CD4-positive, alpha-beta memory T cell (primary cell): Measurements from ENCODE around the gene TADA1. TPM values are rescaled to one million over a fixed set of nuclear protein-coding genes. Genes with fewer than 3 reads are reported as not detected.
A peak's percentile ranks its signal among the peaks of the same experiment; 100 is the strongest.
"Not testable (repeated sequence)": the region's sequence is repeated elsewhere in the genome, so short reads cannot be mapped to it uniquely, and the experiment has no call there.

Experiments
- CTCF ChIA-PET: fragments of 350-600 bp; sonication (Branson Sonifier 250); formaldehyde crosslinking; loops from one replicate; lab custom pipeline; 2021; ENCODE audit warnings: inconsistent platforms; ENCODE audit not compliant: partially characterized antibody; lab: Charles Lee
- POLR2A ChIA-PET: fragments of 350-600 bp; sonication (Branson Sonifier 250); formaldehyde crosslinking; loops from one replicate; lab custom pipeline; 2021; ENCODE audit not compliant: partially characterized antibody; lab: Charles Lee
- DNase-seq, 5 donors: peaks; one replicate each; pipeline versions ENCODE4 v3.0.0 to v3.0.0-alpha.2; 2020 to 2022; ENCODE audit warnings: mixed read lengths in 1 of 5
- H3K27ac ChIP-seq: one replicate; pipeline ENCODE4 v1.7.0; 2013; ENCODE audit warnings: low read depth, low read length
- H3K27me3 ChIP-seq: 2 replicates; pipeline ENCODE4 v1.7.0; 2013; ENCODE audit warnings: mild to moderate bottlenecking, low read length, moderate library complexity; ENCODE audit not compliant: insufficient read depth
- H3K36me3 ChIP-seq: 2 replicates; pipeline ENCODE4 v1.7.0; 2013; ENCODE audit warnings: mild to moderate bottlenecking, low read length, moderate library complexity; ENCODE audit not compliant: insufficient read depth
- H3K4me1 ChIP-seq: 2 replicates; pipeline ENCODE4 v1.7.0; 2013; ENCODE audit warnings: mild to moderate bottlenecking, low read length, moderate library complexity; ENCODE audit not compliant: insufficient read depth
- H3K4me3 ChIP-seq, 2 donors: one replicate each; pipeline ENCODE4 v1.7.0; 2013; ENCODE audit warnings: low read length in 2 of 2, mild to moderate bottlenecking in 1 of 2
- H3K9me3 ChIP-seq, 2 donors: one replicate each; pipeline ENCODE4 v1.7.0; 2013; ENCODE audit warnings: low read length in 2 of 2, control low read depth in 1 of 2; ENCODE audit not compliant: control insufficient read depth in 1 of 2
- H3K27ac Mint-ChIP-seq, 7 donors: one replicate each; pipeline ENCODE4 v1.8.0; 2020 to 2021; ENCODE audit warnings: mixed read lengths in 7 of 7, mild to moderate bottlenecking in 6 of 7, inconsistent platforms in 3 of 7, moderate library complexity in 3 of 7
- H3K27me3 Mint-ChIP-seq, 2 donors: one replicate each; pipeline ENCODE4 v1.8.0; 2020 to 2021; ENCODE audit warnings: mixed read lengths in 2 of 2
- H3K36me3 Mint-ChIP-seq, 2 donors: one replicate each; pipeline ENCODE4 v1.8.0; 2020 to 2021; ENCODE audit warnings: mixed read lengths in 2 of 2, inconsistent platforms in 1 of 2, mild to moderate bottlenecking in 1 of 2
- H3K4me1 Mint-ChIP-seq, 4 donors: one replicate each; pipeline ENCODE4 v1.8.0; 2020 to 2021; ENCODE audit warnings: mixed read lengths in 4 of 4, mild to moderate bottlenecking in 1 of 4
- H3K4me3 Mint-ChIP-seq, 8 donors: one replicate each; pipeline ENCODE4 v1.8.0; 2020 to 2021; ENCODE audit warnings: mixed read lengths in 8 of 8, mild to moderate bottlenecking in 7 of 8, moderate library complexity in 6 of 8, inconsistent platforms in 3 of 8
- H3K9me3 Mint-ChIP-seq, 8 donors: one replicate each; pipeline ENCODE4 v1.8.0; 2020 to 2021; ENCODE audit warnings: mixed read lengths in 8 of 8, mild to moderate bottlenecking in 5 of 8, inconsistent platforms in 3 of 8, moderate library complexity in 1 of 8
- intact Hi-C: fragments of 100-400 bp; cut with micrococcal nuclease; formaldehyde crosslinking; loops from one replicate; pipeline ENCODE4 v1.15.1; 2023
- polyA plus RNA-seq, 2 donors: library from polyadenylated mRNA; unstranded; fragments of 300-500 nt; fragmentation: Illumina TruSeq; gene quantifications; one replicate each; pipeline ENCODE4 v1.2.3, GENCODE V29; 2021
- total RNA-seq, 2 experiments: library from RNA; stranded (reverse); gene quantifications; one replicate each; pipeline ENCODE4 v1.2.3, GENCODE V29; 2021

Gene TADA1
- total and polyA plus RNA-seq, 4 experiments from 2014 or later, result 15.3 to 23.6 (median 17.0) TPM

DNA sequence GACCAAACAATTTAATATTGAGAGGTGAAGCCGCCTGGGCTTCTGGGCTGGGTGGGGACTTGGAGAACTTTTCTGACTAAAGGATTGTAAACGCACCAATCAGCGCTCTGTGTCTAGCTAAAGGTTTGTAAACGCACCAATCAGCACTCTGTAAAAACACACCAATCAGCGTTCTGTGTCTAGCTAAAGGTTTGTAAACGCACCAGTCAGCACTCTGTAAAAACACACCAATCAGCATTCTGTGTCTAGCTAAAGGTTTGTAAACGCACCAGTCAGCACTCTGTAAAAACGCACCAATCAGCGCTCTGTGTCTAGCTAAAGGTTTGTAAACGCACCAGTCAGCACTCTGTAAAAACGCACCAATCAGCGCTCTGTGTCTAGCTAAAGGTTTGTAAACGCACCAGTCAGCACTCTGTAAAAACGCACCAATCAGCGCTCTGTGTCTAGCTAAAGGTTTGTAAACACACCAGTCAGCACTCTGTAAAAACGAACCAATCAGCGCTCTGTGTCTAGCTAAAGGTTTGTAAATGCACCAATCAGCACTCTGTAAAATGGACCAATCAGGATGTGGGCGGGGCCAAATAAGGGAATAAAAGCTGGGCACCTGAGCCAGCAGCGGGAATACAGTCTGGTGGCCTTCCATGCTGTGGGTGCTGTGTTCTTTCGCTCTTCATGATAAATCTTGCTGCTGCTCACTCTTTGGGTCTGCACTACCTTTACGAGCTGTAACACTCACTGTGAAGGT, 2.3 kb upstream of the TADA1 start:
- H3K4me3 ChIP-seq, DNase-seq, H3K9me3 ChIP-seq, H3K27me3 Mint-ChIP-seq, CTCF ChIA-PET, H3K27me3 ChIP-seq, H3K4me3 Mint-ChIP-seq, H3K36me3 Mint-ChIP-seq, H3K27ac Mint-ChIP-seq, H3K9me3 Mint-ChIP-seq, H3K27ac ChIP-seq, H3K36me3 ChIP-seq: not testable (repeated sequence)
- POLR2A ChIA-PET, result interaction anchor here (0.7 to 1.6 kb wide), 2 partner anchors 39 to 341 kb away, joined by 3 to 5 read pairs; partner anchors contain the start of gene POGK
- peaks cover 20% of the 10 kb centered on the region for H3K4me1 ChIP-seq
- H3K4me1 Mint-ChIP-seq, result peaks cover 19 to 33% (median 29%) of the 10 kb centered on the region in 4 donors
- intact Hi-C loops, result loop anchor here (5.0 kb wide), 1 partner anchor 1059 kb away; the partner anchor contains the start of genes DCAF6 and MPC2

DNA sequence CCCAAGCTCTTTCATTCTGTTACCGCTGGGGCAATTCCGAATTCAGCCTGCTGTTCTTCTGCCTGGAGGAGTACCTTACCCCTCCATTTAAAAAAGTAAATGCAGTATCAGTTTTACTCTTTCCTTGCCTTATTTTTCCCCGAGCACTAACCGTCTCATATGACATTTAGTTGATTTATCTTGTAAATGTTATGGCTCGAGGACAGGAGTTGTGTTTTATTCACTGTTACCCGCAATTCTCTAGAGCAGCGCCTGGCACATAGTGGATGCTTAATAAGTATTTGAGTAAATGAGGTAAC, 425 bp upstream of the TADA1 start:
- ChIA-PET POLR2A (interaction anchor here (0.8 to 2.3 kb wide), 15 partner anchors 12 to 1060 kb away, joined by 3 to 54 read pairs (median 5); partner anchors contain the start of genes DCAF6, ILDR2, MPC2 and POGK), CTCF (interaction anchor here (1.1 to 2.9 kb wide), 5 partner anchors 12 to 185 kb away, joined by 3 to 14 read pairs (median 5); no protein-coding TSS in a partner anchor)
- H3K4me1 Mint-ChIP-seq, result peaks cover 29 to 50% (median 41%) of the 10 kb centered on the region in 4 donors
- peaks cover 32% of the 10 kb centered on the region for H3K4me1 ChIP-seq
- peak overlapping the region in 1 of 2 donors; percentile 88 for H3K4me3 ChIP-seq
- no peak for DNase-seq
- H3K4me3 Mint-ChIP-seq, result peak overlapping the region; percentile 95 to 100 (median 99)
- H3K36me3 ChIP-seq, result no peaks in the 10 kb centered on the region
- H3K27me3 ChIP-seq, result no peaks in the 10 kb centered on the region
- intact Hi-C loops, result loop anchor here (1.0 to 5.0 kb wide), 3 partner anchors 37 to 1061 kb away; partner anchors contain the start of genes DCAF6, MPC2, POGK and POU2F1
- H3K27ac Mint-ChIP-seq, result peak overlapping the region; percentile 92 to 99 (median 99)
- peaks cover 0 to 5% of the 10 kb centered on the region in 2 donors for H3K36me3 Mint-ChIP-seq
- no peaks in the 10 kb centered on the region for H3K9me3 ChIP-seq
- peaks cover 0 to 4% (median 0%) of the 10 kb centered on the region in 8 donors for H3K9me3 Mint-ChIP-seq
- H3K27me3 Mint-ChIP-seq, result peaks cover 0 to 1% of the 10 kb centered on the region in 2 donors
- H3K27ac ChIP-seq, result peak overlapping the region; percentile 69

DNA sequence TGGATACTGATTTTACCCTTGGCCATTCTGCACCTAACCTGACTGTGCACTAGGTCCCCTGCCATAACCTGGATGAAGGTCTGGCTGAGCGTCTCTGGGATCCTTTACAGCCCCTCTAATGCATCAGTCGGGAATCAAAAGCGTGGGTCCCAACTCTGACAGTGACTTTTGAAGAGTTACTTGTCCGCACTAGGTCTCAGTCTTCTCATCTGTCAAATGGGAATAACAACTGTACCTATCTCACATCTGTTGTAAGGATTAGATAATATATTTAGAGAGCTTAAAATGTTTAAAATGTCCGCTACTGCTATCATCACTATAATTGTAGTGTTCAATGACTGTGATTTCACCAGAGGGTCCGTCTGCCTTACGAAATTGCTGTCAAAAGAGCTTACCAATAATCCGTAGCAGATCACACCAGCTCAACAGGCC, 746 bp downstream of the TADA1 start:
- Mint-ChIP-seq H3K36me3 (peaks cover 0 to 7% of the 10 kb centered on the region in 2 donors), H3K9me3 (peaks cover 0 to 4% (median 0%) of the 10 kb centered on the region in 8 donors), H3K4me3 (peak overlapping the region; percentile 80 to 99 (median 88)), H3K4me1 (peaks cover 32 to 62% (median 49%) of the 10 kb centered on the region in 4 donors), H3K27me3 (peaks cover 0 to 1% of the 10 kb centered on the region in 2 donors), H3K27ac (peak overlapping the region; percentile 32 to 92 (median 84))
- Histone ChIP-seq H3K27me3 (no peaks in the 10 kb centered on the region), H3K4me1 (peaks cover 32% of the 10 kb centered on the region), H3K9me3 (no peaks in the 10 kb centered on the region), H3K4me3 (peak overlapping the region; percentile 52 to 88), H3K36me3 (no peaks in the 10 kb centered on the region), H3K27ac (peak overlapping the region; percentile 69)
- ChIA-PET POLR2A (interaction anchor here (1.1 to 2.3 kb wide), 10 partner anchors 9 to 1061 kb away, joined by 3 to 54 read pairs (median 5); partner anchors contain the start of genes DCAF6, GPA33, MPC2 and POGK), CTCF (interaction anchor here (0.8 to 2.9 kb wide), 6 partner anchors 11 to 186 kb away, joined by 3 to 14 read pairs (median 4); no protein-coding TSS in a partner anchor)
- intact Hi-C loops, result loop anchor here (5.0 kb wide), 1 partner anchor 1062 kb away; the partner anchor contains the start of genes DCAF6 and MPC2
- no peak for DNase-seq

DNA sequence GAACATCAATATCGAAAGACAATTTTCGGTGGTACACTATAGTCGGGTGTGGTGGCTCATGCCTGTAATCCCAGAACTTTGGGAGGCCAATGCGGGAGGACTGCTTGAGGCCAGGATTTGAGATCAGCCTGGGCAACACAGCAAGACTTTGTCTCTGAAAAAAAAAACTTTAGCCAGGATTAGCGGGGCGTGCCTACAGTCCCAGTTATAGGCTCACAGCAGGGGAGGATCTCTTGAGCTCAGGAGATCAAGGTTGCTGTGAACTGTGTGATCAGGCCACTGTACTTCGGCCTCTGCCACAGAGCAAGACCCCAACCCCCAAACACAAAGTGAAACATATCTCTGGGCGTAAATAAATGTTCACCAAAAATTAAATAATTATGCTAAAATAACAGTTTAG, 1.6 kb downstream of the TADA1 start:
- Histone ChIP-seq H3K4me1 (peaks cover 32% of the 10 kb centered on the region), H3K27ac (no peak overlapping the region), H3K4me3 (no peak overlapping the region), H3K27me3 (no peaks in the 10 kb centered on the region), H3K36me3 (no peaks in the 10 kb centered on the region), H3K9me3 (no peaks in the 10 kb centered on the region)
- ChIA-PET POLR2A (no interaction called here), CTCF (no interaction called here)
- peak overlapping the region in 6 of 8 donors; percentile 9 to 59 (median 32) for H3K4me3 Mint-ChIP-seq
- H3K9me3 Mint-ChIP-seq, result peaks cover 0 to 4% (median 0%) of the 10 kb centered on the region in 8 donors
- H3K27ac Mint-ChIP-seq, result no peak overlapping the region
- intact Hi-C loops, result no loop called here
- peaks cover 0 to 1% of the 10 kb centered on the region in 2 donors for H3K27me3 Mint-ChIP-seq
- no peak for DNase-seq
- H3K36me3 Mint-ChIP-seq, result peaks cover 0 to 9% of the 10 kb centered on the region in 2 donors
- peaks cover 32 to 70% (median 56%) of the 10 kb centered on the region in 4 donors for H3K4me1 Mint-ChIP-seq

DNA sequence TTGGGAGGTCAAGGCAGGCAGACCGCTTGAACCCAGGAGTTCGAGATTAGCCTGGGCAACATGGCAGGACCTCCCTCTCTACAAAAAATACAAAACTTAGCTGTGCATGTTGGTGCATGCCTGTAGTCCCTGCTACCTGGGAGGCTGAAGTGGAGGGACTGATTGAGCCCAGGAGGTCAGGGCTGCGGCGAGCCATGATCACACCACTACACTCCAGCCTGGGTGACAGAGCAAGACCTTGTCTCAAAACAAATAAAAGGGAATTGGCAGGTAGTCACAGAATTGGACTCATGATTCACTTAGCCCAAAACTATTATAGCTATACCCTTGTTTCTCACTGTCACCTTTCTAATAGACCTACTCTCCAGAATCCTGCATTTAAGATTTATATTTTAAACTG, 5.5 kb downstream of the TADA1 start:
- Histone ChIP-seq H3K9me3 (no peaks in the 10 kb centered on the region), H3K27ac (no peak overlapping the region), H3K4me3 (no peak overlapping the region), H3K4me1 (peaks cover 26% of the 10 kb centered on the region), H3K27me3 (no peaks in the 10 kb centered on the region), H3K36me3 (peaks cover 9% of the 10 kb centered on the region)
- Mint-ChIP-seq H3K36me3 (peaks cover 16 to 27% of the 10 kb centered on the region in 2 donors), H3K27me3 (no peaks in the 10 kb centered on the region), H3K4me3 (no peak overlapping the region), H3K27ac (peak overlapping the region in 2 of 7 donors; percentile 27 to 68), H3K9me3 (no peaks in the 10 kb centered on the region), H3K4me1 (peaks cover 27 to 69% (median 53%) of the 10 kb centered on the region in 4 donors)
- ChIA-PET CTCF (interaction anchor here (1.1 to 1.7 kb wide), 2 partner anchors 28 to 30 kb away, joined by 3 to 4 read pairs; no protein-coding TSS in a partner anchor), POLR2A (no interaction called here)
- no peak for DNase-seq
- intact Hi-C loops, result no loop called here

DNA sequence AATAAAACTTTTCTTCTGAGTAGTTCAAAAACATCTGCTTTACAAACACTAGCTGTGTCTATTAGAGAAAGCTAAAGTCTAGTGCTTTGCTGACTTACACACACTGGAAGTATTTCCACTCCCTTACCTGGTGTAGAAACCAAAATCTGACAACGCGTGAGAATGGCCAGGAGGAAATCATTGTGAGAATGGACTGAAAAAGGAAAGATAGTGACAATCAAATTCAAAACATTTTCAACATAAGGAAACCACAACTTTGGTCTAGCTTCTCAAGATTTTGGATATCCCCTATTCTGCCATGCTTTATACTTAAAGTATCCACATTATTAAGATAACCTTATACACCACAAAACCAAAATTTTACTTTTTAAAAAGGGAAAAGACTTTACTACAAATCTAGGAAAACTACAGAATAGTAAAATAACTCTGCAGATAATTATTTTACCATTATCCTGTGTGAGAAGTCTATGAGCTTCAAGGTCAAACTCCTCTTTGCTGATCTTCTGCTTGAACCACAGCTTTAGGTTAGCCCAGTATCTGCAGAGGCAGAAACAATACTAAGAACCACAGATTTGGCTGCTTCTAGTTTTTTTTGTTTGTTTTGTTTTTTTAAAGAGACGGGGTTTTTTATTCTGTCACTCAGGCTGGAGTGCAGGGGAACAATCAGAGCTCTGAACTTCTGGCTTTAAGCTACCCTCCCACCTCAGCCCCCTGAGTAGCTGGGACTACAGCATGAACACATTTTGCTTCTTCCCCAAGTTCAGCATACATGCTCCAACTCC, 6.6 kb downstream of the TADA1 start:
- intact Hi-C loops, result no loop called here
- peaks cover 17% of the 10 kb centered on the region for H3K4me1 ChIP-seq
- no peaks in the 10 kb centered on the region for H3K9me3 ChIP-seq
- no peak overlapping the region for H3K4me3 ChIP-seq
- no peaks in the 10 kb centered on the region for H3K27me3 Mint-ChIP-seq
- peaks cover 19 to 59% (median 44%) of the 10 kb centered on the region in 4 donors for H3K4me1 Mint-ChIP-seq
- no peaks in the 10 kb centered on the region for H3K27me3 ChIP-seq
- DNase-seq, result no peak
- no peak overlapping the region for H3K4me3 Mint-ChIP-seq
- no peaks in the 10 kb centered on the region for H3K9me3 Mint-ChIP-seq
- peaks cover 9% of the 10 kb centered on the region for H3K36me3 ChIP-seq
- peaks cover 21 to 35% of the 10 kb centered on the region in 2 donors for H3K36me3 Mint-ChIP-seq
- CTCF ChIA-PET, result interaction anchor here (0.7 to 1.0 kb wide), 2 partner anchors 22 to 190 kb away, joined by 3 read pairs; no protein-coding TSS in a partner anchor
- peak overlapping the region in 5 of 7 donors; percentile 7 to 65 (median 31) for H3K27ac Mint-ChIP-seq
- no peak overlapping the region for H3K27ac ChIP-seq
- POLR2A ChIA-PET, result no interaction called here
